Endometrial microvascular endothelial cells (primary cell): ENCODE data around the gene ULK4. TPM values are rescaled to one million over a fixed set of nuclear protein-coding genes. Genes with fewer than 3 reads are reported as not detected.
"Not testable (repeated sequence)": the region's sequence is repeated elsewhere in the genome, so short reads cannot be mapped to it uniquely, and the experiment has no call there.

Experiments used
- in situ Hi-C: cut with HindIII; loops from 2 replicates; pipeline ENCODE4 v1.10.0; 2017; ENCODE audit warnings: low sequenced_read_pairs, low pct_unique_long_range_greater_than_20kb; ENCODE audit errors: inconsistent ontology term
- total RNA-seq: library from RNA; depleted of rRNA; stranded (reverse); fragments of >200 nt; gene quantifications from one replicate; pipeline ENCODE4 v1.2.3, GENCODE V29; 2015; ENCODE audit errors: inconsistent ontology term

The ULK4 gene
- total RNA-seq, 1 donor from 2014 or later = 7.3 TPM

- in situ Hi-C loops = no loop called here
These were observed 472.7 kb downstream of the ULK4 start for GRCh38 chr3:41489231-41489630.

GRCh38 chr3:41488501-41488900 lies 473.4 kb downstream of the ULK4 start:
- in situ Hi-C loops = no loop called here

GRCh38 chr3:41485484-41485883 lies 476.4 kb downstream of the ULK4 start:
- in situ Hi-C loops = no loop called here

- in situ Hi-C loops = no loop called here
These were observed 479.8 kb downstream of the ULK4 start for GRCh38 chr3:41482134-41482533.

- in situ Hi-C loops = no loop called here
These were observed 483.6 kb downstream of the ULK4 start for GRCh38 chr3:41478278-41478677.

- in situ Hi-C loops = no loop called here
These were observed 484.4 kb downstream of the ULK4 start for GRCh38 chr3:41477399-41478014.

GRCh38 chr3:41469083-41469482 lies 492.8 kb downstream of the ULK4 start:
- in situ Hi-C loops = no loop called here

GRCh38 chr3:41467481-41467880 lies 494.4 kb downstream of the ULK4 start:
- in situ Hi-C loops = no loop called here

GRCh38 chr3:41464858-41465257 lies 497.0 kb downstream of the ULK4 start:
- in situ Hi-C loops = no loop called here

GRCh38 chr3:41464401-41464800 lies 497.5 kb downstream of the ULK4 start:
- in situ Hi-C loops = no loop called here

- in situ Hi-C loops = no loop called here
These were observed 499.7 kb downstream of the ULK4 start for GRCh38 chr3:41462103-41462691.

- in situ Hi-C loops = no loop called here
These were observed 501.2 kb downstream of the ULK4 start for GRCh38 chr3:41460736-41461135.

GRCh38 chr3:41457176-41457575 lies 504.7 kb downstream of the ULK4 start:
- in situ Hi-C loops = no loop called here

- in situ Hi-C loops = no loop called here
These were observed 505.7 kb downstream of the ULK4 start for GRCh38 chr3:41456162-41456561.

GRCh38 chr3:41453618-41454017 lies 508.3 kb downstream of the ULK4 start:
- in situ Hi-C loops = not testable (repeated sequence)

- in situ Hi-C loops = no loop called here
These were observed 511.3 kb downstream of the ULK4 start for GRCh38 chr3:41450416-41451231.

- in situ Hi-C loops = no loop called here
These were observed 513.5 kb downstream of the ULK4 start for GRCh38 chr3:41448396-41448795.

- in situ Hi-C loops = no loop called here
These were observed 514.2 kb downstream of the ULK4 start for GRCh38 chr3:41447701-41448100.

- in situ Hi-C loops = not testable (repeated sequence)
These were observed 515.6 kb downstream of the ULK4 start for GRCh38 chr3:41446316-41446715.

- in situ Hi-C loops = no loop called here
These were observed 520.3 kb downstream of the ULK4 start for GRCh38 chr3:41441568-41441967.
